ENCODE measurements around the gene RELT. TPM values are rescaled to one million over a fixed set of nuclear protein-coding genes. Genes with fewer than 3 reads are reported as not detected.

RELT gene
- total and polyA plus RNA-seq, 9 of the 15 experiments (the other 6 are each of a cell fraction or from before 2014, with no cell fraction given): 1.1 to 20.2 (median 7.4) TPM

DNA sequence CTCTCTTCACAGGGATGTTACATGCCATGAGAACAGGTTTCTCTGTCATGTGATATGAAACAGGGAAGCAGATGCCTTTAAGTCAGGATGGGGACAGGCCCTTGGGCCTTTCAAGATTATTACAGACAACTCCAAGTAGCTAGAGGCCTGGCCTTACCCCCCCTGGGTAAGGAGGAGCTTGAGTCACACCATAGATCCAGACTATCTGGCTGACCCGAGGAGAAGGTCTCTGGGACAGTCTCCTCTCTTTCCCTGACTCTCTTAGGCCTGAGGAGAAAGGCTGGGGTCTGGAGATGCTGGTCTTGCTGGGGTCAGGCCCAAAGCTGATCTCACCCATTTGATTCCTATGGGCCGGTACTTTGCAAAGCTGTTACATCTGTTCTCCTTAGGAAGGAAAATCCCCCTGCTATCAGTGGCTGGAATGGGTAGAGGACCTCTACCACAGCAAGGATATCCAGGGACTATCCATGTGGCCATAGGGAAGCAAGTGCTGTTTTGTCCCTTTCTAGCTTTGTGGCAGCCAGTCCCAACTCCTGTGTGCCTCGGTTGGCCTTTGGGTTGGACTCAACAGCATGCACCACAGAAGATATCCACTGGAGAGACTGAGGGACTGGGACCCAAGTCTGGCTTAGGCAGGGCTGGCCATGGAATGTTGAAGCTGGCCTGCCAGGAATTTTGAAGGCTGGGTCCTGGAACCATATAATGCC, 25.2 kb downstream of the RELT start:
- DNase-seq (ENCODE audit: extremely low read depth in 1 of 4, low spot score in 3 of 4) (no peak), ATAC-seq (no peak), FAIRE-seq (no peak)
- Histone ChIP-seq H3K27ac (ENCODE audit: extremely low read depth, low read depth, low read length) (no peak overlapping the region), H3K9me1 (ENCODE audit: control insufficient read depth, insufficient read depth, low read length) (no peaks in the 10 kb centered on the region), H2AFZ (ENCODE audit: low read depth, low read length) (no peak overlapping the region), H3K4me1 (replicated peaks in 1 of 2; ENCODE audit: control insufficient read depth in 2 of 2, insufficient read depth in 2 of 2, low read length in 2 of 2) (peaks cover 12 to 19% of the 10 kb centered on the region in 2 experiments; a peak in 4 of 5 replicates), H4K20me1 (replicated peaks; ENCODE audit: control insufficient read depth, insufficient read depth, low read length) (0 out of 2 replicates have a peak, but pooled peaks cover 2% of the 10 kb centered on the region), H3K27me3 (ENCODE audit: control insufficient read depth in 2 of 2, insufficient read depth in 2 of 2, low read length in 2 of 2) (no peaks in the 10 kb centered on the region), H3K4me2 (ENCODE audit: insufficient read depth, low read length) (no peak overlapping the region), H3K79me2 (ENCODE audit: control insufficient read depth, insufficient read depth, low read length) (no peaks in the 10 kb centered on the region), H3K4me3 (no peak overlapping the region), H3K9me3 (replicated peaks; ENCODE audit: control insufficient read depth, insufficient read depth, low read depth, low read length) (no peaks in the 10 kb centered on the region), H3K36me3 (ENCODE audit: control insufficient read depth, insufficient read depth, low read length) (peaks cover 12% of the 10 kb centered on the region; the same call in 2 of the 3 replicates), H3K9ac (ENCODE audit: insufficient read depth in 1 of 2, low read depth in 2 of 2, low read length in 2 of 2) (peak overlapping the region in 1 of 2 experiments; percentile 69; a peak in 1 of 4 replicates)
- in situ Hi-C loops (cut with MboI) (loop anchor here (5.0 kb wide), 1 partner anchor 256 kb away; no protein-coding TSS in a partner anchor), intact Hi-C loops (cut with micrococcal nuclease) (no loop called here)
- WGBS (ENCODE audit: insufficient coverage, low coverage, missing lambda C conversion rate): 36% methylated on average over 3 of the region's 3 CpGs
- POLR2A ChIA-PET: interaction anchor here (1.3 kb wide), 1 partner anchor 17 kb away, joined by 6 read pairs; no protein-coding TSS in a partner anchor
- CTCF ChIA-PET (ENCODE audit: low intra/inter-chr PET ratio): no interaction called here
- TF ChIP-seq, protein P1, sequence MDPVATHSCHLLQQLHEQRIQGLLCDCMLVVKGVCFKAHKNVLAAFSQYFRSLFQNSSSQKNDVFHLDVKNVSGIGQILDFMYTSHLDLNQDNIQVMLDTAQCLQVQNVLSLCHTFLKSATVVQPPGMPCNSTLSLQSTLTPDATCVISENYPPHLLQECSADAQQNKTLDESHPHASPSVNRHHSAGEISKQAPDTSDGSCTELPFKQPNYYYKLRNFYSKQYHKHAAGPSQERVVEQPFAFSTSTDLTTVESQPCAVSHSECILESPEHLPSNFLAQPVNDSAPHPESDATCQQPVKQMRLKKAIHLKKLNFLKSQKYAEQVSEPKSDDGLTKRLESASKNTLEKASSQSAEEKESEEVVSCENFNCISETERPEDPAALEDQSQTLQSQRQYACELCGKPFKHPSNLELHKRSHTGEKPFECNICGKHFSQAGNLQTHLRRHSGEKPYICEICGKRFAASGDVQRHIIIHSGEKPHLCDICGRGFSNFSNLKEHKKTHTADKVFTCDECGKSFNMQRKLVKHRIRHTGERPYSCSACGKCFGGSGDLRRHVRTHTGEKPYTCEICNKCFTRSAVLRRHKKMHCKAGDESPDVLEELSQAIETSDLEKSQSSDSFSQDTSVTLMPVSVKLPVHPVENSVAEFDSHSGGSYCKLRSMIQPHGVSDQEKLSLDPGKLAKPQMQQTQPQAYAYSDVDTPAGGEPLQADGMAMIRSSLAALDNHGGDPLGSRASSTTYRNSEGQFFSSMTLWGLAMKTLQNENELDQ (CRISPR knock-in tag; IDR thresholded peaks at IDR 0.05; ENCODE audit: borderline replicate concordance): no peak
- TF ChIP-seq TEAD2 (tag; IDR thresholded peaks at IDR 0.05) (no peak), PTBP1 (IDR thresholded peaks at IDR 0.05; ENCODE audit: low read depth, low read length) (no peak), TSC22D4 (tag; IDR thresholded peaks at IDR 0.05) (no peak), TAF7 (tag; IDR thresholded peaks at IDR 0.05) (no peak), L3MBTL2 (IDR thresholded peaks at IDR 0.05) (no peak), NCOA2 (IDR thresholded peaks at IDR 0.05; ENCODE audit: partially characterized antibody in 2 of 2) (no peak), FOXK2 (conservative IDR thresholded peaks at IDR 0.05 in 1 of 2, IDR thresholded peaks at IDR 0.05 in 1 of 2; ENCODE audit: low read depth in 2 of 2) (no peak), ZNF79 (CRISPR knock-in tag; IDR thresholded peaks at IDR 0.05; ENCODE audit: low read depth) (no peak), TCFL5 (CRISPR knock-in tag; conservative IDR thresholded peaks at IDR 0.05) (no peak), ETV1 (tag; conservative IDR thresholded peaks at IDR 0.05; ENCODE audit: low read depth) (no peak), CEBPG (CRISPR knock-in tag; IDR thresholded peaks at IDR 0.05) (no peak), CEBPG (tag; conservative IDR thresholded peaks at IDR 0.05 in 1 of 2, IDR thresholded peaks at IDR 0.05 in 1 of 2) (no peak)
- TF ChIP-seq, protein P2, sequence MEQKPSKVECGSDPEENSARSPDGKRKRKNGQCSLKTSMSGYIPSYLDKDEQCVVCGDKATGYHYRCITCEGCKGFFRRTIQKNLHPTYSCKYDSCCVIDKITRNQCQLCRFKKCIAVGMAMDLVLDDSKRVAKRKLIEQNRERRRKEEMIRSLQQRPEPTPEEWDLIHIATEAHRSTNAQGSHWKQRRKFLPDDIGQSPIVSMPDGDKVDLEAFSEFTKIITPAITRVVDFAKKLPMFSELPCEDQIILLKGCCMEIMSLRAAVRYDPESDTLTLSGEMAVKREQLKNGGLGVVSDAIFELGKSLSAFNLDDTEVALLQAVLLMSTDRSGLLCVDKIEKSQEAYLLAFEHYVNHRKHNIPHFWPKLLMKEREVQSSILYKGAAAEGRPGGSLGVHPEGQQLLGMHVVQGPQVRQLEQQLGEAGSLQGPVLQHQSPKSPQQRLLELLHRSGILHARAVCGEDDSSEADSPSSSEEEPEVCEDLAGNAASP (IDR thresholded peaks at IDR 0.05): no peak
- TF ChIP-seq, protein P3, sequence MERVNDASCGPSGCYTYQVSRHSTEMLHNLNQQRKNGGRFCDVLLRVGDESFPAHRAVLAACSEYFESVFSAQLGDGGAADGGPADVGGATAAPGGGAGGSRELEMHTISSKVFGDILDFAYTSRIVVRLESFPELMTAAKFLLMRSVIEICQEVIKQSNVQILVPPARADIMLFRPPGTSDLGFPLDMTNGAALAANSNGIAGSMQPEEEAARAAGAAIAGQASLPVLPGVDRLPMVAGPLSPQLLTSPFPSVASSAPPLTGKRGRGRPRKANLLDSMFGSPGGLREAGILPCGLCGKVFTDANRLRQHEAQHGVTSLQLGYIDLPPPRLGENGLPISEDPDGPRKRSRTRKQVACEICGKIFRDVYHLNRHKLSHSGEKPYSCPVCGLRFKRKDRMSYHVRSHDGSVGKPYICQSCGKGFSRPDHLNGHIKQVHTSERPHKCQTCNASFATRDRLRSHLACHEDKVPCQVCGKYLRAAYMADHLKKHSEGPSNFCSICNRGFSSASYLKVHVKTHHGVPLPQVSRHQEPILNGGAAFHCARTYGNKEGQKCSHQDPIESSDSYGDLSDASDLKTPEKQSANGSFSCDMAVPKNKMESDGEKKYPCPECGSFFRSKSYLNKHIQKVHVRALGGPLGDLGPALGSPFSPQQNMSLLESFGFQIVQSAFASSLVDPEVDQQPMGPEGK (CRISPR knock-in tag; IDR thresholded peaks at IDR 0.05; ENCODE audit: borderline replicate concordance): no peak
- BruUV-seq (replicated peaks): no TSS peak

Data from K562 (cell line).